GM23338 (cell line): ENCODE results near the gene ZNF236. TPM values are rescaled to one million over a fixed set of nuclear protein-coding genes. Genes with fewer than 3 reads are reported as not detected.

ENCODE experiments used
- ATAC-seq: fragments of 200-7000 bp; cut with Tn5 transposase; 3 replicates; pipeline ENCODE4 v1.9.1; 2020
- DNase-seq: peaks from one replicate; pipeline ENCODE4 v3.0.0-alpha.2; 2015; ENCODE audit warnings: low spot score
- H2AFZ ChIP-seq: fragments of 200-600 bp; sonication (generic); 2 replicates; pipeline ENCODE4 v1.8.0; 2016; ENCODE audit warnings: antibody characterized with exemption, mild to moderate bottlenecking, moderate library complexity
- H3F3A ChIP-seq: fragments of 200-600 bp; sonication (generic); replicated peaks from 2 replicates; pipeline ENCODE4 v1.8.0; 2017; ENCODE audit warnings: antibody characterized with exemption, mixed run types, low read depth
- H3K27ac ChIP-seq: fragments of 200-600 bp; sonication (generic); 2 replicates; pipeline ENCODE4 v1.6.1; 2016; ENCODE audit warnings: low read depth
- H3K27me3 ChIP-seq: fragments of 200-600 bp; sonication (generic); 2 replicates; pipeline ENCODE4 v1.8.0; 2016; ENCODE audit warnings: mild to moderate bottlenecking, mixed run types, moderate library complexity; ENCODE audit not compliant: insufficient read depth
- H3K36me3 ChIP-seq: fragments of 200-600 bp; sonication (generic); 2 replicates; pipeline ENCODE4 v1.8.0; 2016; ENCODE audit warnings: mild to moderate bottlenecking; ENCODE audit not compliant: insufficient read depth
- H3K4me1 ChIP-seq: fragments of 200-600 bp; sonication (generic); 2 replicates; pipeline ENCODE4 v1.8.0; 2016; ENCODE audit warnings: mild to moderate bottlenecking, moderate library complexity; ENCODE audit not compliant: insufficient read depth
- H3K4me2 ChIP-seq: fragments of 200-600 bp; sonication (generic); 2 replicates; pipeline ENCODE4 v1.7.1; 2017; ENCODE audit warnings: mixed run types
- H3K4me3 ChIP-seq: fragments of 200-600 bp; sonication (generic); 2 replicates; pipeline ENCODE4 v1.6.1; 2016; ENCODE audit warnings: mixed run types
- H3K79me2 ChIP-seq: fragments of 200-600 bp; sonication (generic); replicated peaks from 2 replicates; pipeline ENCODE4 v1.8.0; 2017; ENCODE audit warnings: mild to moderate bottlenecking; ENCODE audit not compliant: insufficient read depth
- H3K9me2 ChIP-seq: fragments of 200-600 bp; sonication (generic); 2 replicates; pipeline ENCODE4 v1.8.0; 2017; ENCODE audit not compliant: insufficient read depth
- H4K20me1 ChIP-seq: fragments of 200-600 bp; sonication (generic); replicated peaks from 2 replicates; pipeline ENCODE4 v1.8.0; 2017; ENCODE audit warnings: mild to moderate bottlenecking; ENCODE audit not compliant: insufficient read depth
- H3K27ac Mint-ChIP-seq: 2 replicates; pipeline ENCODE4 v1.8.0; 2020; ENCODE audit warnings: inconsistent platforms, mild to moderate bottlenecking, moderate library complexity, mixed read lengths
- H3K27me3 Mint-ChIP-seq: 3 replicates; pipeline ENCODE4 v1.8.0; 2022; ENCODE audit warnings: low read depth, mild to moderate bottlenecking, moderate library complexity, mixed read lengths, inconsistent platforms; ENCODE audit not compliant: insufficient read depth, poor library complexity
- H3K36me3 Mint-ChIP-seq: 3 replicates; pipeline ENCODE4 v1.8.0; 2021; ENCODE audit warnings: low read depth, mild to moderate bottlenecking, inconsistent platforms, moderate library complexity, mixed read lengths
- H3K4me1 Mint-ChIP-seq: 3 replicates; pipeline ENCODE4 v1.8.0; 2020; ENCODE audit warnings: mild to moderate bottlenecking, inconsistent platforms, mixed read lengths
- H3K4me3 Mint-ChIP-seq: 3 replicates; pipeline ENCODE4 v1.8.0; 2021; ENCODE audit warnings: moderate library complexity, mild to moderate bottlenecking, inconsistent platforms, mixed read lengths
- H3K9me3 Mint-ChIP-seq: 3 replicates; pipeline ENCODE4 v1.8.0; 2020; ENCODE audit warnings: moderate library complexity, mild to moderate bottlenecking, inconsistent platforms, mixed read lengths
- CREB1 ChIP-seq: fragments of 250-450 bp; sonication (Bioruptor Pico); IDR thresholded peaks from 2 replicates; pipeline ENCODE4 v1.5.0; 2020; ENCODE audit warnings: low read depth, mild to moderate bottlenecking, moderate library complexity
- CTCF ChIP-seq, 2 experiments: fragments of 200-600 bp in 1 of 2; sonication (generic) in 1 of 2; conservative IDR thresholded peaks; 2 replicates each; pipeline versions ENCODE4 v1.5.1 to v1.6.1; 2016 to 2017; ENCODE audit warnings: antibody characterized with exemption in 2 of 2, low read depth in 2 of 2, mild to moderate bottlenecking in 2 of 2, moderate library complexity in 1 of 2
- ETS1 ChIP-seq: IDR thresholded peaks from 2 replicates; pipeline ENCODE4 v1.6.1; 2016; ENCODE audit warnings: antibody characterized with exemption
- EZH2 ChIP-seq: fragments of 200-600 bp; sonication (generic); IDR thresholded peaks from one replicate; pipeline ENCODE4 v1.8.0; 2017; ENCODE audit warnings: antibody characterized with exemption, mild to moderate bottlenecking, low read depth; ENCODE audit not compliant: unreplicated experiment
- EZH2phosphoT487 ChIP-seq: fragments of 200-600 bp; sonication (generic); IDR thresholded peaks from one replicate; pipeline ENCODE4 v1.8.1; 2018; ENCODE audit warnings: antibody characterized with exemption; ENCODE audit not compliant: unreplicated experiment
- JUNB ChIP-seq: IDR thresholded peaks from one replicate; pipeline ENCODE4 v1.6.1; 2016; ENCODE audit warnings: antibody characterized with exemption; ENCODE audit not compliant: unreplicated experiment
- NANOG ChIP-seq: IDR thresholded peaks from 2 replicates; pipeline ENCODE4 v1.6.1; 2016; ENCODE audit warnings: antibody characterized with exemption, borderline replicate concordance
- POLR2AphosphoS5 ChIP-seq: IDR thresholded peaks from 2 replicates; pipeline ENCODE4 v1.6.1; 2016; ENCODE audit warnings: antibody characterized with exemption, low read depth
- REST ChIP-seq: IDR thresholded peaks from one replicate; pipeline ENCODE4 v1.6.1; 2018; ENCODE audit warnings: antibody characterized with exemption; ENCODE audit not compliant: unreplicated experiment
- STAT1 ChIP-seq: IDR thresholded peaks from one replicate; pipeline ENCODE4 v1.6.1; 2016; ENCODE audit warnings: antibody characterized with exemption; ENCODE audit not compliant: unreplicated experiment
- ZNF114 ChIP-seq: fragments of 250-450 bp; sonication (Bioruptor Pico); IDR thresholded peaks from 2 replicates; pipeline ENCODE4 v1.5.0; 2020; ENCODE audit warnings: mild to moderate bottlenecking, moderate library complexity
- ZNF331 ChIP-seq: fragments of 250-450 bp; sonication (Bioruptor Pico); IDR thresholded peaks from 2 replicates; pipeline ENCODE4 v1.5.0; 2020; ENCODE audit warnings: low read depth, mild to moderate bottlenecking, moderate library complexity
- ZNF462 ChIP-seq: fragments of 250-450 bp; sonication (Bioruptor Pico); IDR thresholded peaks from 2 replicates; pipeline ENCODE4 v1.5.0; 2020; ENCODE audit warnings: mild to moderate bottlenecking, moderate library complexity
- polyA plus RNA-seq: library from polyadenylated mRNA; unstranded; fragments of >200 nt; fragmentation: Nextera tagmentation; extraction: Ambion mirVana; gene quantifications from 2 replicates; pipeline ENCODE4 v1.2.1, GENCODE V29; 2016
- total RNA-seq: library from RNA; depleted of rRNA; stranded (reverse); fragments of >200 nt; shearing (Covaris generic); gene quantifications from 2 replicates; pipeline ENCODE4 v1.2.3, GENCODE V29; 2014

Gene ZNF236
- total and polyA plus RNA-seq, 2 experiments from 2014 or later: 8.9 to 16.3 TPM

GRCh38 chr18:76993573-76993972 lies 171.2 kb downstream of the ZNF236 start:
- no peak overlapping the region for H3K4me2 ChIP-seq
- Mint-ChIP-seq H3K36me3 (no peaks in the 10 kb centered on the region), H3K4me3 (no peak overlapping the region), H3K9me3 (no peaks in the 10 kb centered on the region), H3K27ac (no peak overlapping the region), H3K27me3 (peaks cover 8% of the 10 kb centered on the region), H3K4me1 (peaks cover 21% of the 10 kb centered on the region)
- DNase-seq: no peak
- H3K27me3 ChIP-seq: no peaks in the 10 kb centered on the region
- no peaks in the 10 kb centered on the region for H3F3A ChIP-seq
- H3K79me2 ChIP-seq: no peaks in the 10 kb centered on the region
- H3K9me2 ChIP-seq: no peaks in the 10 kb centered on the region
- no peaks in the 10 kb centered on the region for H4K20me1 ChIP-seq
- H3K4me1 ChIP-seq: peaks cover 5% of the 10 kb centered on the region; the same call in 1 of the 2 replicates
- H2AFZ ChIP-seq: no peak overlapping the region
- TF ChIP-seq NANOG (no peak), POLR2AphosphoS5 (no peak), EZH2phosphoT487 (no peak), STAT1 (no peak), JUNB (no peak), CTCF (conservative IDR thresholded peaks at IDR 0.05; ENCODE audit: low read depth in 2 of 2) (no peak), ZNF331 (CRISPR knock-in tag) (no peak), ZNF462 (CRISPR knock-in tag) (no peak), ZNF114 (CRISPR knock-in tag) (no peak), EZH2 (no peak), REST (no peak), ETS1 (no peak), CREB1 (CRISPR knock-in tag) (no peak)
- ATAC-seq: no peak
- H3K27ac ChIP-seq: no peak overlapping the region
- no peaks in the 10 kb centered on the region for H3K36me3 ChIP-seq
- no peak overlapping the region for H3K4me3 ChIP-seq
